HAP-1 (cell line): Measurements from ENCODE around the gene CHST1.

ENCODE experiments used
- DNase-seq, 2 experiments: peaks; one replicate each; pipeline ENCODE4 v3.0.0-alpha.2; 2016 to 2020; ENCODE audit warnings: low spot score in 2 of 2
- H3K27me3 ChIP-seq: fragments of 250-450 bp; sonication (Bioruptor Pico); 2 replicates; pipeline ENCODE4 v1.5.1; 2020; ENCODE audit warnings: low read depth, mild to moderate bottlenecking, moderate library complexity
- H3K36me3 ChIP-seq: fragments of 250-450 bp; sonication (Bioruptor Pico); replicated peaks from 2 replicates; pipeline ENCODE4 v1.5.1; 2020; ENCODE audit warnings: mild to moderate bottlenecking
- H3K4me1 ChIP-seq: fragments of 250-450 bp; sonication (Bioruptor Pico); 2 replicates; pipeline ENCODE4 v1.5.1; 2020; ENCODE audit warnings: mild to moderate bottlenecking
- H3K4me3 ChIP-seq: fragments of 250-450 bp; sonication (Bioruptor Pico); 2 replicates; pipeline ENCODE4 v1.5.1; 2020; ENCODE audit warnings: mild to moderate bottlenecking, moderate library complexity
- H3K9me3 ChIP-seq: fragments of 250-450 bp; sonication (Bioruptor Pico); 2 replicates; pipeline ENCODE4 v1.5.1; 2020; ENCODE audit warnings: mild to moderate bottlenecking, moderate library complexity
- in situ Hi-C: fragments of 300-500 bp; cut with MboI; formaldehyde crosslinking; loops from 3 replicates; pipeline ENCODE4 v1.14.3; 2020; ENCODE audit warnings: low sequenced_read_pairs, inconsistent platforms, mixed read lengths

CHST1 gene

DNA sequence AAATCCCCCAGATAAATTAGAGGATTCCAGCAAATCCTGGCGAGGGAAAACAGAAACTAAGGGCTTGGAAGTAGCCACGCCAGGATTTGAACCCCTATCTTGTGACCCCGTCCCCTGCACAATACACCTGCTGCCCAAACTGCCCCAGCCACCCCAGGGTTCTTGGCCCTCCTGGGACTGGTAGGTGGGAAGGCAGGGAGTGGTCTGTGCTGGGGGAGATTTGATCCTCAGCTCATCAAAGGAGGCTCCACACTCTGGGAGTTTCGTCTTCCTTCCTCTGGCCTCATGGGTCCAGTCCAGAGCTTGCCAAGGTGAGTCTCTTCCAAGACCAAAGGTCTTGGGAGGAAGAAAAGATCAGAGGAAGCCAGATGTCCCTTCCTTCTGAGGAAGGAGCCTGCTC is 4.5 kb upstream of the CHST1 start:
- H3K4me1 ChIP-seq: no peaks in the 10 kb centered on the region
- H3K36me3 ChIP-seq: no peaks in the 10 kb centered on the region
- H3K9me3 ChIP-seq: no peaks in the 10 kb centered on the region
- DNase-seq: no peak
- H3K27me3 ChIP-seq: peaks cover 32% of the 10 kb centered on the region
- H3K4me3 ChIP-seq: no peak overlapping the region
- in situ Hi-C loops: no loop called here

DNA sequence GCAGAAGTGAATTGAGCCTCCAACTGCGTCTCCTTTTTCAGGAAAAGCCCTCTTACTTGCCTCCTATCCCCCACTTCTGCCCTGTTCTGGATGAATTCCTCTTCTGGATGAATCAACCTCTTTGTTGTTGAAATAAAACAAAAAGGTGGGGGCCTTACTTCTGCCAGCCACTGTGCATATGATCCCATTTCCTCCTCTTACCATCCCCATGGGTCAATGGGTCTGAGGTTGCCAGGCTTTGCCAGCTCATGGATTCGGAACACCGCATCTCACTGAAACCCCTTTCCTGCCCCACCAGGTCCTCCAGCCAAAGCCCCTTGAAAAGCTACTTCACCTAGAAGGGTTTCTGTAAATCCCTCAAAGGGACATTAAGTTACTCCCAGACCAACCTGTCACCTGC is 3.7 kb upstream of the CHST1 start:
- Histone ChIP-seq H3K4me1 (no peaks in the 10 kb centered on the region), H3K36me3 (no peaks in the 10 kb centered on the region), H3K4me3 (no peak overlapping the region), H3K9me3 (no peaks in the 10 kb centered on the region), H3K27me3 (peaks cover 40% of the 10 kb centered on the region)
- no peak for DNase-seq
- in situ Hi-C loops: no loop called here

DNA sequence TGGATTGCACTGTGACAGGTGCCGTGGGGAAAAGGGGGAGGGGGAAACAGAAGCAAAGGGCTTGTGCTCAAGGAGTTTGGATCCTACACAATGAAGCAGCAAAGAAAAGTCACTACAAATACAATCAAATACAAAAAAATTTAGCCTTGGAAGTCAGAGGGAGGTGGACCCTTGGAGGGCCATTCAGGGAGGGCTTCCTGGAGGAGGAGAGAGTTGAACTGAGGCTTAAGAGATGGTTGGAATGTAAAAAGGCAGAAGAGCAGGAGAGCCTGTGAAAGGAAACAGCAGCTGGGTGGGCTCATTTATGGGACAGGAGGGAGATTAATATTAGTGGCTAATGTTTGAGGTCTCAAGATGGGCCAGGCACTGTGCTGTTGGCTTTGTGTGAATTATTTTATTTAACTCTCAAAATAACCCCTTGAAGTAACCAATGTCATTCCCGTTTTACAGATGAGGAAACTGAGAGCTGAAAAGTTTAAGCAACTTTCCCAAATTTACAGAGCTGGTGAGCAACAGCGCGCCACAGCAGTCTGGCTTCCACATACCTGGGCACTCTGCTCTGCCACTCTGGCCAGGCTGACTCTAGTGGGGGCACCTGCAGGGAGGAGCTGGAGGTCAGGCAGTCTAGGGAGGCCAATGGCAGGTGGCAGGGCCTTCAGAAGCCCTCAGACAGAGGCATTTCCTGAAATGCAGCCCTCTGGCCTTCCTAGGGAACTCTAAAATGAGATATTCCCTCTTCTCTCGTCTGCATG is 2.7 kb upstream of the CHST1 start:
- in situ Hi-C loops: no loop called here
- no peak for DNase-seq
- Histone ChIP-seq H3K9me3 (no peaks in the 10 kb centered on the region), H3K36me3 (no peaks in the 10 kb centered on the region), H3K4me3 (no peak overlapping the region), H3K27me3 (peaks cover 50% of the 10 kb centered on the region), H3K4me1 (no peaks in the 10 kb centered on the region)

DNA sequence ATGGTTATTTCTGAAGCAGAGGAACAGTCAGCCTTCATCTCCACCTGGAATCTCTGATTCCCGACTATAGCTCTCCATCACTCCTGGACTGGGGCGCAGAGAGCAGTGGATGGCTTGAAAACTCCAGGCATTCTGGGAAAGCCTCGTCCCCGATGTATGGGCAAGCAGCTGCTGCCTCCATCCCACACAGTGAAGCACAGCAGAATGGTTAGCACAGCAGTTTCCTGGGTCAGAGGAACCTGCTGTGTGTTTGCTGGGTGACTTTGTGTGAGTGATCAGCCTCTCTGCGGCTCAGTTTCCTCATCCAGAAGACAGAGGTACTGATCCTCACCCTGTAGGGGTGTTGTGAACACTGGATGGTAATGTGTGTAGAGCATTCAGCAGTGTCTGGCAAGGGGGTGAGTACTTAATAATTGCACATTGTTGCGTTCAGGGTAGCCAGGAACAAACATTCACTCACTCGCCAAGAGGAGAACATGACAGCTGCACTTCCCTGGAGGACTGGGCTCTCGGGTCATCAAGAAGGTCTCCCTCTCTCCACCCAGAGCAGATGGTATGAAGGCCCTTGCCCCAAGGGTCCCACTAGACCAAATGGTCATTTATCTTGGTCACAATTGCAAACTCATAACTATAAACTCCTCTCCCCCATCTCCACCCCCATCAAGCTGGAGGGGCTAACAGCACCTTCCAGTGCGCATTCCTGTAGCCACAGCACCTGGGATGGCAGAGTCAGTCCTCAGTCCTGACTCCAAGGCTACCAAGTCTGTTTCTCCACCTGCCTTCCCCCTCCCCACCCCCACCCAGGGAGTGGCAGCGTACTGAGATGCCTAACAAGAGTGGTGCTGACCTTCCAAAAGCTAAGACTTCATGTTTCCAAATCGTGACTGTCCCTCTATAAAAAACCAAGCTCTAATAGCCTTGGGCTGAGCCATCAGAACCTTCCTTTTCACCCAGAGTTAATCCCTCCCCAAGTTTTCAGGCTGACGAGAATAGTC is 1.5 kb upstream of the CHST1 start:
- H3K27me3 ChIP-seq: peaks cover 62% of the 10 kb centered on the region
- H3K4me3 ChIP-seq: no peak overlapping the region
- no peaks in the 10 kb centered on the region for H3K4me1 ChIP-seq
- in situ Hi-C loops: no loop called here
- H3K36me3 ChIP-seq: no peaks in the 10 kb centered on the region
- H3K9me3 ChIP-seq: no peaks in the 10 kb centered on the region
- no peak for DNase-seq

DNA sequence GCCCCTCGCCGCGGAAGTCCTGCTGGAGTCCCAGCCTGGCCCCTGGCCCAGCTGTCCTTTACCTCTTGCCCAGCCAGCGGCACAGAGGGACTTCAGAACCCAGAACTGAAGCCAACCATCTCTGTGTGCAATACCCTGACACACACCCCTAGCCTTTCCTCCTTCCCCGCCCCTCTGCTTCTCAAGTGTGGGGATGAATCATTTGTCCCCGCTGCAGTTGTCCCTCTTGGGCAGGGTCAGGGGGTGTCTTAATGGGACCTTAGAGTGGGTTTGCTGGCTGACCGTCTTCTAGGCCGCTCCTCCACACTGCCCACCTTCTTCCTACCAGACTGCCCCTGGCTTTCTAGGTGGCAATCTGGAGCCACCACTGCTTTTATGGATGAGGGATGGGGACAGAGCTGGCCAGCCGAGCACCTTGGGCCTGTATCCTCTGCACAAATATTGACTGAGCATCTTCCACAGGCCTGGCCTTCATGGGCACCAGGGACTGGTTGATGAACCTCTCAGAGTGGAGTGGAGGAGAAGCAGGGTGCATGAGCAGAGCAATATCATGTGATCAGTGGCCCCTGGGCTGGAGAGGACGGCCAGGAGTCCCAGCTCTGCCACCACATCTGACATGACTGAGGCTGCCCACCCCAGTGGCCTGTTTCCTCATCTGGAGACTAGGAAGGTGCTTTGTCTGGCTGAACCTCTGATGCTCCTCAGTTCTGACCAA is 668 bp upstream of the CHST1 start:
- Histone ChIP-seq H3K4me3 (no peak overlapping the region), H3K27me3 (peaks cover 70% of the 10 kb centered on the region)
- in situ Hi-C loops: no loop called here

DNA sequence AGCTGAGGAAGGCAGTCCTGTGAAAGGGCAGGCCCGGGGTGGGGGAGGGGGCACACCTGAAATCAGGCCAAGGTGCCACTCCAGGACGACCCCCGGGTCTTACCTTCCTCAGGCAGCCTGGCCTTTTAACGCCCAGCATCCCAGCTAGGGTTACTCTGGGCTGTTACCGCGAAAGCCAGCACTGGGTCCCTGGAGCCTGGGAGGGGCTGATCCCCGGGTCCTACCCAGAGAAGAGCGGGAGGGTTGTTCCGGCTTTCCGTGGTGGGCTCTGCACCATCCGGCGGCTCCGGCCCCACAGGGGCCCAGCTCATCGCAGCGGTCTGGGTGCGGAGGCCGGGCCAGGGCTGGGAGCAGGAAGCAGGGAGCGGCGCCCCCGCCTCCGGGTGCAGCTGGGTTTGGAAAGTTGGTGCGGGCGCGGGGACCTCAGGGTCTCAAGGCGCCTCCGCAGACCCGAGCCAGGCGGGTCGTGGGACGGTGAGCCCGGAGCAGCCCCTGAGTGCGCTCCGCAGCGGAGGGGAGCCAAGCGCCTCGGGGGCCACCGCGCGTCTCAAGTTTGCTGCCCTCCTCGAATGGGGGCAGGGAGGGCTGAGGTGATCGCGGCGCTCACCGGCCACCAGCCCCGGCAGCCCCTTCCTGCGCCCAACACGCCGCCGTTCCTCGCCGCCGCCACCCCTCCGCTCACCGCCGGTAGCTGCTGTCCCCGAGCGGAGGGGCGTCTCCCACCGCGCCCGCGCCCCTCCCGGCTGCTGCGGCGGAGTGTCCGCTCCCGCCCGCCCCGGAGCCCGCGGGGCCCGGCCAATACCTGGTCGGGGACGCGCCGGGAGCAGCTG is 831 bp downstream of the CHST1 start:
- Histone ChIP-seq H3K4me1 (no peaks in the 10 kb centered on the region), H3K36me3 (no peaks in the 10 kb centered on the region), H3K9me3 (no peaks in the 10 kb centered on the region), H3K27me3 (peaks cover 79% of the 10 kb centered on the region), H3K4me3 (peak overlapping the region; percentile 26)
- in situ Hi-C loops: no loop called here
- DNase-seq: no peak

More for the DNA sequence above, 668 bp upstream of the CHST1 start:
- no peak for DNase-seq
- H3K36me3 ChIP-seq: no peaks in the 10 kb centered on the region
- no peaks in the 10 kb centered on the region for H3K4me1 ChIP-seq
- no peaks in the 10 kb centered on the region for H3K9me3 ChIP-seq

DNA sequence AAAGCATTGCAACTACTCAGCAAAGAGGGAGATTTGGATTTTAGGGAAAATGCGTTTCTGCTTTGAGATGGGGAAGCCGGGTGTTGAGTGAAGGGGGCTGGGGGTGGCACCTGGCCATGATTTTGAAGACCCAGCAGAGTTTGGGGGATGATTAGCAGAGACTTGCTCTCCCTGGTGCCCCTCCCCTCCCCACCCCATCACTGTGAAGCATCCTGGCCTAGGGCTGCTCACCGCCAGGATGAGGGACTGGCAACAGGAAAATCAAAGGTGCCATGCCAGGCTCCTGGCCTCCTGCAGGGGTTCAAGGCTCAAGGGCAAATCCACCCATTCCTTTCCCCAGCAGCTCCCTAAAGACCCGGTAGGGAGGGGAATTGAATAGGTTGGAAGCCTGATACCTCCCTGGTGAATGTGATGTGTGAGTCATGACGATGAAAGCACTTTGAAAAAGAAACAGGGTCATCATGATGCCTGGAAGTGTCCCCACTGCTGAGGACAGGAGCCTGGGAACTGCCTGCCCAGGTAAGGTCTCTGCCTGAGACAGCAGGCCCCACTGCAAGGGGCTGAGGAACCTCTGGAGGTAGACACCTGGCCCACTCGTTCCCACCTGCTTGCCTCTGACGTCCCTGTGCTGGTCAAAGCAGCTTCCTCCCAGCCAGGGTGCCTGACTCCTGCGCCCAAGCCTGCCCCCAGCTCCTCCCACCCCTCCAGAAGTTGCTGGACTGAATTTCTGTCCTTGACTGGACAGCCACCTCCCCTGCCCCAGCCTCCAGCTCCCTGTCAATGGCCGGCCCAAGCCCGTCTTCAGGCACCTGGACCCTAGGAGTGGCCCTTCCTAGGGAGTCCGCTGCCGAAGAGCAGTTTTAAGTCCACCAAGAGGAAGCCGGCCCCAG is 1.7 kb downstream of the CHST1 start:
- Histone ChIP-seq H3K27me3 (peaks cover 76% of the 10 kb centered on the region), H3K9me3 (no peaks in the 10 kb centered on the region), H3K4me1 (no peaks in the 10 kb centered on the region), H3K4me3 (no peak overlapping the region), H3K36me3 (no peaks in the 10 kb centered on the region)
- in situ Hi-C loops: no loop called here
- DNase-seq: no peak

DNA sequence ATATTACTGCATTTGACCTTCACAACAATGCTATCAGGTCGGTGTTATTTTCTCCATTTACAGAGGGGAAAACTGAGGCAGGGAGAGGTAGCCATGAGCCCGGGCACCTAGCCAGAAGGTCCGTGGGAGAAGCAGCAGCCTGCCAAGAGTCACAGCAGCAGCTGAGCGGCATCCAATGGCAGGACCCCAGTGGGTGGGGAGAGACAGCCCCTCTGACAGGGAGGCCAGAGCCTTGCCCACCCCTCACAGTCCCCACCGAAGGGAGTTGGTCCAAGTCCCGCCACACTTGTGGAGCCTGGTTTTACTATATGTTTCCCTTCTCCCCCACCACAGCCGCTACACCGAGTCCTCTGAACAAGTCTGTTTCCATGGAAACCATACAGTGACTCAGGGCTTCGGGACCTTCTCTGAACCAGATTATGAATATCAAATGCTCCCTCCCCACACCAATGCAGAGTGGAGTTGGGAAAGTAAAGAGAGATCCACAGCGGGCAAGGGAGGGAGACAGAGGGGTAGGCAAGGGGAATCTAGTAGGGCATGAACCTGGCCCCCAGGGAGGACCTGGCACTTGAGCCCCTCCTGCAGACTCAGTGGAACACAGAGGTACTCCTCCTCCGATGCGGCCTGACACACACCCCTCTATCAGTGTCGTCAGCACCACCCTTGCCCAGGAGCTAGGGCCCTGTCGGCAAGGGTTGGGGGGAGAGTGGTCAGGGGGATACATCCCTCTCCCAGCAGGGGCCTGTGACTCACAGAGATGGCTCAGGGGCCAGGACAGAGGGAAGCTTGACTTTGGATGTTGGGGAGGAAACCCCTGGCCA is 2.5 kb downstream of the CHST1 start:
- Histone ChIP-seq H3K36me3 (no peaks in the 10 kb centered on the region), H3K9me3 (no peaks in the 10 kb centered on the region), H3K27me3 (peaks cover 74% of the 10 kb centered on the region), H3K4me1 (no peaks in the 10 kb centered on the region), H3K4me3 (no peak overlapping the region)
- peak; percentile 53 to 54 for DNase-seq
- in situ Hi-C loops: no loop called here

DNA sequence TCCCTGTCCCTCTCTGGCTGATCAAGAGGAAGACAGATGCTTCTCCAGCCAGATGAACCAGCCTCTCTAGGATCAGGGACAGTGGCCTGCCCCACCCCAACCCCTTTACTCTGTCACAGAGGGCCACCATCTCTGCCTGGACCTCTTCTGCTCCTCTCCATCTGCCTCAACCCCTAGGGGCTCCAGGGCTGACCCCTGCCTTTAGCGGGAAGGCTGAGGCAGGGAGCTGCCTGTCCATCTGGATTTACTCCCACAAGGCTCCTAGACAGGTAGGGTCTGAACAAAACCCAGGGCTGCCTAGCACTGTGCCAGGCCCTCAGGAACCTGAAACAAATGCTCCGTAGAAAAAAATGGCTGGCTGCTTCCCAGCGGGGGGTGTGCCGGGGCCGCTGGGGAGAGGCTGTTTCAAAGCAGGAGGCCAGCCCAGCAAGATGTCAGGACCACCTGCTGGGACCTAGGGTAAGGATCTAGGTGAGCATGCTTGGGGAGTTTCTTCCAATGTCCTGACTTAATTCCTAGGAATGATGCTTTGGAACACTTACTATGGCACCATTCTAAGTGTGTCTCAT is 3.2 kb downstream of the CHST1 start:
- no peaks in the 10 kb centered on the region for H3K4me1 ChIP-seq
- no peak overlapping the region for H3K4me3 ChIP-seq
- in situ Hi-C loops: no loop called here
- H3K9me3 ChIP-seq: no peaks in the 10 kb centered on the region
- H3K36me3 ChIP-seq: no peaks in the 10 kb centered on the region
- peaks cover 67% of the 10 kb centered on the region for H3K27me3 ChIP-seq
- no peak for DNase-seq

DNA sequence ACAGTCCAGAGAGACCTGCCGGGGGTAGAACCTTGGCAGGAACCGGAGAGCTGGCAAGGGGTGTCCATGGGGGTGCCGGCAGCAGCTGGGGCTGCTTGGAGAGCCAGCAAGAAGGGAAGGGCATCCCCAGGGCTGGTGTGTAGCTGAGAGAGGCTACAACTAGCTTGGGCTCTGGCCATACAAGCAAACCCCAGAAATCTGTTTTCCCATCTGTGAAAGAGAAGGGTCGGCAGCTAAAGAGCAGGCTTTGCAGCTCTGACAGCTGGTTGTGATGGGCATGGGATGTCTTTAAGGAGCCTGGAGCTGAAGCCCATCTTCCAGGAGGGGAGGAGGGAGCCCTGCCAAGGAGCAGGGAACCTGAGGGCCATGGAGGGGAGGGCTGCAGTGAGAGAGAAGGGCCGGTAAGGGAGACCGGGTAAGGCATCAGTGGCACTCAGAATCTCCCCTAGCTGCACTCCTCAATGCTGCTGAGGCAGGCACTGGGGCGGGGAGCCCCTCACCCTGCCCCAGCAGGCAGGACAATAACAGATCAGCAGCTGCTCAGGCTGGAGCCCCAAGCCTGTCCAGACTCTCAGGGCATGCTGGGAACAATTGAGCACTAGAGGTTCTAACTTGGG is 3.9 kb downstream of the CHST1 start:
- DNase-seq: no peak
- no peaks in the 10 kb centered on the region for H3K36me3 ChIP-seq
- no peak overlapping the region for H3K4me3 ChIP-seq
- peaks cover 60% of the 10 kb centered on the region for H3K27me3 ChIP-seq
- no peaks in the 10 kb centered on the region for H3K4me1 ChIP-seq
- no peaks in the 10 kb centered on the region for H3K9me3 ChIP-seq
- in situ Hi-C loops: no loop called here

DNA sequence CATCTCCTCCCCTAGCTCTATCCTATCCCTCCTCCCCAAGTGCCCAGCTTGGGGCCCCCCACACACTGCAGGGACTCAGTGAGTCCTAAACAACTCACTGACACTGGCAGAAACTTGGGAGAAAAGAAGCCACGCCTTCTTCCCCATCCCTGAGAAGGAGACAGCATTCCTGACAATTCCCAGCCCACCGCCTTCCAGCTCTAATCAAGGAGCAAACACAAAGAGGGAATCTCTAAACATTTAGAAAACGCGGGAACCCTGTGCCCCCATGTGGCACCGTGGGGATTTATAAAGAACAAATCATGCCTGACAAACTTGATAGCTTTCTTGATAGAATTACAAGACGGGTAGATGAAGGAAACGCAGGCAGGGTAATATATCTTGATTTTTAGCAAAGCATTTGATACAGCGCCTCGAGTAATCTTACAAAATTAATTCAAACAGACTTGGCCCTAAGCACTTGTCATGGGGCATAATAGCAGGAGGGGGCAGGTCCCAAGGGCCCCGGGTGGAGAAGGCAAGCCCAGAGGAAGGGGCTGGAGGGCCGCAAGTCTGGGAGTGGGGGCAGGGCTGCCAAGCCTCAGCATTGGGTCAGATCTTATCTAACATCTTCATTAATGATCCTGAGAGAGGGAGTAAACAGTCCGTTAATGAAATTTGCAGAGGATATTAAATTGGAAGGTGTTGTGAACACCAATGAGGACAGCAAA is 4.5 kb downstream of the CHST1 start:
- no peak overlapping the region for H3K4me3 ChIP-seq
- H3K4me1 ChIP-seq: no peaks in the 10 kb centered on the region
- in situ Hi-C loops: no loop called here
- no peaks in the 10 kb centered on the region for H3K36me3 ChIP-seq
- no peak for DNase-seq
- peaks cover 54% of the 10 kb centered on the region for H3K27me3 ChIP-seq
- H3K9me3 ChIP-seq: no peaks in the 10 kb centered on the region
